Bronchial epithelial cell (primary cell): Measurements from ENCODE around the gene CARMIL1. TPM values are rescaled to one million over a fixed set of nuclear protein-coding genes. Genes with fewer than 3 reads are reported as not detected.
A peak's percentile ranks its signal among the peaks of the same experiment; 100 is the strongest.

Experiments
- DNase-seq: peaks from one replicate; pipeline ENCODE4 v3.0.0-alpha.2; 2010; ENCODE audit warnings: low read depth
- FAIRE-seq: peaks from 2 replicates; lab custom pipeline; 2011; peaks lifted over from hg19 to GRCh38; lab: Jason Lieb, UNC
- H3K27me3 ChIP-seq: 2 replicates; pipeline ENCODE4 v1.5.1; 2011; ENCODE audit warnings: low read length; ENCODE audit not compliant: control insufficient read depth, insufficient read depth
- H3K36me3 ChIP-seq: 2 replicates; pipeline ENCODE4 v1.5.1; 2011; ENCODE audit warnings: low read length; ENCODE audit not compliant: control insufficient read depth, insufficient read depth
- H3K4me3 ChIP-seq: 2 replicates; pipeline ENCODE4 v1.5.1; 2011; ENCODE audit warnings: mild to moderate bottlenecking, low read depth, low read length, control low read depth
- CTCF ChIP-seq: IDR thresholded peaks from 2 replicates; pipeline ENCODE4 v1.5.1; 2011; ENCODE audit warnings: mild to moderate bottlenecking, moderate library complexity, low read length, control low read depth, inconsistent platforms; ENCODE audit not compliant: insufficient read depth, severe bottlenecking
- total RNA-seq: library from RNA; depleted of rRNA; stranded (reverse); fragments of >200 nt; gene quantifications from 2 replicates; pipeline ENCODE4 v1.2.1, GENCODE V29; 2014

Gene CARMIL1
- total RNA-seq, 1 donor from 2014 or later: 12.1 TPM

DNA sequence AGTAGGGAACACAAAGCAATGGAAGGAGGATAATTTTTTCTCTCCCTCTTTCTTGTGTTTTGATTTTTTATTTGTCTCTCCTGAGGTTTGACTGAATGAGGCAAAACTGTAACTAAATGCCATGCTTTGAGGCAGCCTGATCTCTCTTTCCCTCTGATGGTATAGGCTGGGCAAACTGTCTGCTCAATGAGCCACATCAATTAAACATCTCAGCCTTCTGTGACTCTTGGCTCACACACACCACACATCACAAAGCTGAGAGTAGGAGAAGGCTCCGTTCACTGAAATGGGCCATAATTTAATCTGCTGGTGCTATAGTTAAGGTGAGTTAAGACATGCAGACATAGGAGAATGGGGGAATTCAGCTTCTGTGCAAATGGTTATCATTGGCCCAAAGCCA is 344.7 kb downstream of the CARMIL1 start:
- no peak overlapping the region for H3K4me3 ChIP-seq
- TF ChIP-seq CTCF: no peak
- no peaks in the 10 kb centered on the region for H3K27me3 ChIP-seq
- no peak for FAIRE-seq
- no peak for DNase-seq
- H3K36me3 ChIP-seq: no peaks in the 10 kb centered on the region

DNA sequence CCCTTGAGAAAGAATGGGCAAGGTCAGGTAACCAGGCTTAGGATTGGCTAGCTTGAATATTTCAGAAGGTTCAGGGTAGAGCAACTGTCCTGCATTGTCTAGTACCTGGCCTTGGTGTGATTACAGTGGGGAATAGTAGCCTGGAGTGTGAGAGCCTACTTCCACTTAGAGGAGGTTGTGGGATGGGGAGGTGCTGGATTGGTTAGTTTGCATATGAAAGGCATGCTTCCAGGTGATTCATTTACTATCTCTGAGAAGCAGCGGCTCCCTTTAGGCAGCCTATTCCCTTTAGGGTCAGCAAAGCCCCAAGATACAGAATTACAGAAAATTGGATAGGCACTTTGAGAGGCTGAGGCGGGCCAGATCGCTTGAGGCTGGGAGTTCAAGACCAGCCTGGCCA is 347.8 kb downstream of the CARMIL1 start:
- no peaks in the 10 kb centered on the region for H3K27me3 ChIP-seq
- DNase-seq (peak; percentile 32), FAIRE-seq (peak; percentile 7)
- no peak overlapping the region for H3K4me3 ChIP-seq
- no peak for TF ChIP-seq CTCF
- H3K36me3 ChIP-seq: no peaks in the 10 kb centered on the region

- FAIRE-seq: peak; percentile 13
Observed at GRCh38 chr6:25628471-25629197, 349.5 kb downstream of the CARMIL1 start.

DNA sequence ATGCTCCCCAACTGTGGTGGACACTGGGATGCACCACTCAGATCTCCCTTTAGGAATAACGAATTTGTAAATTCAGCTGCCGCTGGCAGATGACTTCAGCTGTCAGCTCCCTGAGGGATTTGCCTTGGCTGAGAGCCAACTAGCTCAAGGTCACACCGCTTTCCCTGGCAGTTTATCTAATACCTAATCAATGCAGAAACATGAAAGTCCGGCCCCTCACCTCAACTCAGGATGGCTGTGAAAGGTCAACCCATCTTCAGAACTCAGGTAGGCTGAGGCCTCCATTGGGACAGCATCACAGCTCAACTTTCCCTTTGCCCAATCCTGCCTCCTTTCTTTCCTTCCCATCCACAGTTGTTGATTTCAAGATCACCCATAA is 350.0 kb downstream of the CARMIL1 start:
- TF ChIP-seq CTCF: no peak
- Histone ChIP-seq H3K36me3 (no peaks in the 10 kb centered on the region), H3K4me3 (no peak overlapping the region), H3K27me3 (no peaks in the 10 kb centered on the region)
- no peak for DNase-seq
- no peak for FAIRE-seq

More at GRCh38 chr6:25628471-25629197, 349.5 kb downstream of the CARMIL1 start:
- no peak for DNase-seq
- Histone ChIP-seq H3K27me3 (no peaks in the 10 kb centered on the region), H3K36me3 (no peaks in the 10 kb centered on the region), H3K4me3 (no peak overlapping the region)
- no peak for TF ChIP-seq CTCF

- H3K36me3 ChIP-seq: no peaks in the 10 kb centered on the region
- H3K4me3 ChIP-seq: no peak overlapping the region
- no peaks in the 10 kb centered on the region for H3K27me3 ChIP-seq
- no peak for TF ChIP-seq CTCF
- no peak for DNase-seq
- FAIRE-seq: no peak
Observed at GRCh38 chr6:25630508-25631278, 351.5 kb downstream of the CARMIL1 start.
